GM12865 (cell line): ENCODE measurements around the gene CCDC182.

ENCODE experiments used
- DNase-seq: peaks from one replicate; pipeline ENCODE4 v3.0.0; 2010; ENCODE audit warnings: low read depth
- H3K4me3 ChIP-seq: 2 replicates; pipeline ENCODE4 v1.5.1; 2011; ENCODE audit warnings: mild to moderate bottlenecking, low read depth, low read length, control low read depth
- TF ChIP-seq, protein P1 (sequence below): IDR thresholded peaks from 2 replicates; pipeline ENCODE4 v1.5.1; 2011; ENCODE audit warnings: low read length, control low read depth, low read depth, inconsistent platforms; ENCODE audit not compliant: insufficient read depth; ENCODE audit errors: missing control alignments

The CCDC182 gene

DNA sequence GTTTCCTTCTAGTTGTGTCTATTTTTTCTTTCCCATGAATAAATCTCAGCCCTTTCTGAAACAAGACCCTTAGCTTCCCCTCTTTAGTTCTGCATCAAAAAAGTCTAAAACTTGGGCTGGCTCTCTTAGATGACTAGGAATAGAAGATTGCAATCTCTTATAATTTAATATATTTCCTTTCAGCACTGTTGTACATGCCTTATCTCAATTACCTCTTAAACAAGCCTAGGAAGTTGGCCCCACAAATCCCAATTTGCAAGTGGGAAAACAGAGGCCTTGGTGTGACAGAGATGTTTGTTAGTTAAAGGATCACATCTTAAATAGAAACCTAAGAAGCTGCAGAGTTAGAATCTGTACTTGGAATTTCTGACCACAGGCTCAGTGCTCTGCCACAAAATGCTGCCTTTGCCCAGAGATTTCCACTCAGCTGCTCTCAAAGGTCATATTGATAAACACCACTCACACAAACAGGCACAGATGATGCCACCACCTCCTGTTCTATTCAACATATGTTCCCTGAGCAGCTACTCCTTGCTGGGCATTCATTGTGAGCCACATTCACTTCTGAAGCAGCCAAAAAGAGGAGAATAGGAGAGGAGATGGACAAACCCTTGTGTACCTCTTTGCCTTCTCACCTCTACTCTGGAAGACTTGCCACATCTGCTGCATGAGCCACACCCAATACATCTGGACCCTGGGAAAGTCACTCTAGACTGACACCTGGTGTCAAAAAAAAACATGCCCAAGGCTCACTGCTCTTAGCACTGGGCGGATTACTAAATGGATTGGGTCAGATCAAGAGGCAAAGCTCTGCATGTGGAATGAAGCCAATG is 5.5 kb downstream of the CCDC182 start:
- DNase-seq = peak; percentile 52
- TF ChIP-seq, protein P1, sequence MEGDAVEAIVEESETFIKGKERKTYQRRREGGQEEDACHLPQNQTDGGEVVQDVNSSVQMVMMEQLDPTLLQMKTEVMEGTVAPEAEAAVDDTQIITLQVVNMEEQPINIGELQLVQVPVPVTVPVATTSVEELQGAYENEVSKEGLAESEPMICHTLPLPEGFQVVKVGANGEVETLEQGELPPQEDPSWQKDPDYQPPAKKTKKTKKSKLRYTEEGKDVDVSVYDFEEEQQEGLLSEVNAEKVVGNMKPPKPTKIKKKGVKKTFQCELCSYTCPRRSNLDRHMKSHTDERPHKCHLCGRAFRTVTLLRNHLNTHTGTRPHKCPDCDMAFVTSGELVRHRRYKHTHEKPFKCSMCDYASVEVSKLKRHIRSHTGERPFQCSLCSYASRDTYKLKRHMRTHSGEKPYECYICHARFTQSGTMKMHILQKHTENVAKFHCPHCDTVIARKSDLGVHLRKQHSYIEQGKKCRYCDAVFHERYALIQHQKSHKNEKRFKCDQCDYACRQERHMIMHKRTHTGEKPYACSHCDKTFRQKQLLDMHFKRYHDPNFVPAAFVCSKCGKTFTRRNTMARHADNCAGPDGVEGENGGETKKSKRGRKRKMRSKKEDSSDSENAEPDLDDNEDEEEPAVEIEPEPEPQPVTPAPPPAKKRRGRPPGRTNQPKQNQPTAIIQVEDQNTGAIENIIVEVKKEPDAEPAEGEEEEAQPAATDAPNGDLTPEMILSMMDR = peak; percentile 47
- no peak overlapping the region for H3K4me3 ChIP-seq

DNA sequence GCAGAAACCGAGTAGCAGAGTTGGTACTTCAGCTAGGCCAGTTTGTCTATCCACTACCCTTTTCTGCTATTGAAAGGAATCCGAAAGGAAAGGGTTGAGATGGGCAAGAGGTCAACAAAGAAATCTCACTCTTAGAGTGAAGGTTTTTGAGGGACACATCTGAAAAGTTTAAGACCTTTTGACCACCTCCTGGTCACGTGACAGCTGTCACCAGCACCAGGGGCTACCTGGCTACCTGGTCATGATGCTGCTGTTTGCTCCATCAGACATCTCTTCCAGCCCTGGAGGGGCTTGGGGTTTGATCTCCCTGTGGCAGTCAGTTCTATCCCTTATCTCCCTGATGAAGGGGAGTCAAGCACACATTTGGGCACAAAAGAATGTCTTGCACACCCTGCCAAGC is 7.6 kb downstream of the CCDC182 start:
- DNase-seq = no peak
- no peak overlapping the region for H3K4me3 ChIP-seq
- TF ChIP-seq, protein P1 = no peak

DNA sequence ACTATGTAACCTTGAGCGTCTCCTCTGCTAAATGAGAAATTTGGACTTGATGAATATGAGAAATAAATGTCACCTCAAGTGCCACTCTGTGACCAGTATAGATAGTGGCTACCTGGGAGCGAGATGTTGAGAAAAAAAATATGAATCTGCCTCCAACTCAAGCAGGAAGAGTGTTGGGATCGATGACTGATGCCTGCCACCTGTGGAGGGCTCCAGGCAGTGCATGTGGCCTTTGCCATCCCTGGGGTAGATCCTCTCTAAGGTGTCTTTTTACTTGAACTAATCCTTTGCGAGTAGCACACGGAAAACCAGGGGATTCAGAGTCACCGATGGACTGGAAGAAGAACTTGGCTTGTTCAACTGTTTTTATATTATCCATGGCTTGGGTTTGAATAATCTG is 9.4 kb downstream of the CCDC182 start:
- TF ChIP-seq, protein P1 = peak; percentile 37
- peak; percentile 31 for DNase-seq
- H3K4me3 ChIP-seq = no peak overlapping the region

DNA sequence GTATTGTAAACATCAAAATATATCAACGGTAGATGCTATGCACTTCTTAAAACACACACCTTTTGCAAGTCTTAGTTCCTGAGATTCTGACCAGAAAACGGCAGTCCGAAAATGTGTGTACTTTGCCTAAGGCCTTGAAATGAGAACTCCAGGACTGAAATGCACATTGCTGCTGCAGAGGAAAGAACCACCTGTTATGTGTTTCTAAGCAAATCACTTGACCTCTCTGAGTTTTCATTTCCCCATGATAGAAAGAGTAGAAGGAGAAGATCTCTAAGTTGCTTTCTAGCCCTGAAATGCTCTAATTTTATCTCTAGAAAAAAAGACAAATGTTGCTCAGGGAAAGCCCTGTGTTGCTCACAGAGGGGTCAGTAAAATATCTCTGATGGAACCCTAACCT is 9.9 kb downstream of the CCDC182 start:
- no peak overlapping the region for H3K4me3 ChIP-seq
- TF ChIP-seq, protein P1 = no peak
- no peak for DNase-seq

DNA sequence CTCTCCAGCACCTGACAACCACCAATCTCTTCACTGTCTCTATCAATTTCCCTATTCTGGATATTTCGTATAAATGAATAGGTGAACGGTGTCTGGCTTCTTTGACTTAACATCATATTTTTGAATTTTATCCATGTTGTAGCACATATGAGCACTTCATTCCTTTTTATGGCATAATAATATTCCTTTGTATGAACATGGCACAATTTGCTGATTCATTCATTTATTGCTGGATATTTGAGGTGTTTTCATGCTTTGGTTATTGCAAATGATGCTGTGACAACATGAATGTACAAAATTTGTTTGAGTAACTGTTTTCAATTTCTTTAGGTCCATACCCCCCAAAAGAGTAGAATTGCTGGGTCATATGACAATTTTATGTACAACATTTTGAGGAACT is 12.0 kb downstream of the CCDC182 start:
- TF ChIP-seq, protein P1 = no peak
- no peak overlapping the region for H3K4me3 ChIP-seq
- no peak for DNase-seq

DNA sequence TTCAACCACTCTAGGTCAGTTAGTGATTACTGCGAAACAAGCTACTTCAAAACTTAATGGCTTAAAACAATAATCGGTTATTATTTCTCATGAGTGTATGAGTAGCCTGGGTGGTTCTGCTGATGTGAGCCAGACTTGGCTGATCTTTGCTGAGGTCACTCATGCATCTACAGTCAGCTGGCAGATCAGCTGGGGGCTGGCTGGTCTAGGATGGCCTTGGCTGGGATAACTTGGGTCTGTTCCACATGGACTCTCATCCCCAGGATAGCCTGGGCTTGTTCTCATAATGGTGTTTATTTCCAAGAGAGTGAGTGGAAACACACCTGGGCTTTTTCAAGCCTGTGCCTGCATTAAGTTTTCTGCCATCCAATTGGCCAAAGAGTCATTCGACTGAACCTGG is 13.0 kb downstream of the CCDC182 start:
- no peak overlapping the region for H3K4me3 ChIP-seq
- DNase-seq = no peak
- TF ChIP-seq, protein P1 = no peak
